Measurements from ENCODE around the gene SPSB3. TPM values are rescaled to one million over a fixed set of nuclear protein-coding genes. Genes with fewer than 3 reads are reported as not detected.

Gene SPSB3
- total RNA-seq, 4 donors from 2014 or later = 14.7 to 102 (median 64.5) TPM

DNA sequence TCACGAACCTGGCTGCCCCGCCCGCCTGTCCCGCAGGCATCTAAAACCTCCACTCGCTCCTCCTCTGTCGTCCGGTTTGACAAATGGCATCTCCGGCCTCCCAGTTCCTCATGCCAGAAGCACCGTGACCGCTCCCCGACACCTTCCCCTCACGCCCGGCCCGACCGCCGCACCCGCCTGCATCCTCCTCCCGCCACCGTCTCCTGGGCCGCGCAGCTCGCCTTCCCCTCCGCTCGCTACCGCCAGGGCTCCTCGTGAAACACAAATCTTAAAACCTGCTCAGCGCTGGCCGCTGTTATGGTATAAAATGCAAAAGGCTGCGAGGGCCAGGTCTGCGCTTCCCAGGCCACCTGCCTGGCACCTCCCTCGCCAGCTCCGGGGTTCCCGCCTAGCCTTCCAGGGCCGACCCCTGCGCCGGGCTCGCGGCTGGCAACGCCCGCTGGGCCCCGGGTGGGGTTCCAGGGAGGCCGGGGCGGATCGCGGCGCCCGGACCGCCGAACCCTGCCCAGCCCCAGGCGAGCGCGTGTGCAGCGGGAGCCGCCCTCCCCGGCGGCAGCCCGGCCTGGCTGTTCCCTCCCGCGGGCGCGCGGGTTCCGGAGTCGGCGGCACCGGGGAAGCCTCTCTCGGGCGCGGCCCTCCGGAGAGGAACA, 488 bp downstream of the SPSB3 start:
- TF ChIP-seq, protein P1, sequence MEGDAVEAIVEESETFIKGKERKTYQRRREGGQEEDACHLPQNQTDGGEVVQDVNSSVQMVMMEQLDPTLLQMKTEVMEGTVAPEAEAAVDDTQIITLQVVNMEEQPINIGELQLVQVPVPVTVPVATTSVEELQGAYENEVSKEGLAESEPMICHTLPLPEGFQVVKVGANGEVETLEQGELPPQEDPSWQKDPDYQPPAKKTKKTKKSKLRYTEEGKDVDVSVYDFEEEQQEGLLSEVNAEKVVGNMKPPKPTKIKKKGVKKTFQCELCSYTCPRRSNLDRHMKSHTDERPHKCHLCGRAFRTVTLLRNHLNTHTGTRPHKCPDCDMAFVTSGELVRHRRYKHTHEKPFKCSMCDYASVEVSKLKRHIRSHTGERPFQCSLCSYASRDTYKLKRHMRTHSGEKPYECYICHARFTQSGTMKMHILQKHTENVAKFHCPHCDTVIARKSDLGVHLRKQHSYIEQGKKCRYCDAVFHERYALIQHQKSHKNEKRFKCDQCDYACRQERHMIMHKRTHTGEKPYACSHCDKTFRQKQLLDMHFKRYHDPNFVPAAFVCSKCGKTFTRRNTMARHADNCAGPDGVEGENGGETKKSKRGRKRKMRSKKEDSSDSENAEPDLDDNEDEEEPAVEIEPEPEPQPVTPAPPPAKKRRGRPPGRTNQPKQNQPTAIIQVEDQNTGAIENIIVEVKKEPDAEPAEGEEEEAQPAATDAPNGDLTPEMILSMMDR (IDR thresholded peaks at IDR 0.05; ENCODE audit: low read depth) = no peak

DNA sequence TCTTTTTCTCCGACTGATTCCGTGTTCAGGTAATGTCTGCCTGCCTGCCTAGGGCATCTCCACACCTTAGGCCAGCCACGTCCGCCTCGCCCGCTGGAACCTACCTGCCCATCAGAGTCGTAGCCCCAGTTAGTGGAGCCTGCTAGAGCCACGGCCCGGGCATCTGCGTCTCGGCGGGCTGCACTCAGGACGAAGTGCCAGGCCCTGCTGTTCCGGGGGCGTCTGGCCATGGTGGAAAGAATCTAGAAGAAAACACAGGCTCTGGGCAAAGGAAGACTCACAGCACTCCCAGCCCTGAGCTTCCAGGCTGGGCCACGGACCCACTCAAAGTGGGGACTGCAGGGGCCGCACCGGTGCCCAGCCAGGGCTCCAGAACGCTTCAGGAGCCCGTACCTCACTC, 1.1 kb downstream of the SPSB3 start:
- TF ChIP-seq, protein P1 (IDR thresholded peaks at IDR 0.05; ENCODE audit: low read depth) = no peak

DNA sequence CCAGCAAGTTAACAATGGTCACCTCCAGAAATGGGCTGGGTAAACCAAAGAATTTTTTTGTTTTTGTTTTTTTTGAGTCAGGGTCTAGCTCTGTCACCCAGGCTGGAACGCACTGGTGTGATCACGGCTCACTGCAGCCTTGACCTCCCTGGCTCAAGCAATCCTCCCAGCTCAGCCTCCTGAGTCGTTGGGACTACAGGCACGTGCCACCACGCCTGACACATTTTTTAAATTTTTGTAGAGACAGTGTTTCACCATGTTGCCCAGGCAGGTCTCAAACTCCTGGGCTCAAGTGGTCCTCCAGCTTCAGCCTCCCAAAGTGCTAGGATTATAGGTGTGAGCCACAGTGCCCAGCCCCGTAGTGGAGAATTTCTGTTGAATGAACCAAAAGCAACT, 1.7 kb downstream of the SPSB3 start:
- TF ChIP-seq, protein P1 (IDR thresholded peaks at IDR 0.05; ENCODE audit: low read depth) = no peak

DNA sequence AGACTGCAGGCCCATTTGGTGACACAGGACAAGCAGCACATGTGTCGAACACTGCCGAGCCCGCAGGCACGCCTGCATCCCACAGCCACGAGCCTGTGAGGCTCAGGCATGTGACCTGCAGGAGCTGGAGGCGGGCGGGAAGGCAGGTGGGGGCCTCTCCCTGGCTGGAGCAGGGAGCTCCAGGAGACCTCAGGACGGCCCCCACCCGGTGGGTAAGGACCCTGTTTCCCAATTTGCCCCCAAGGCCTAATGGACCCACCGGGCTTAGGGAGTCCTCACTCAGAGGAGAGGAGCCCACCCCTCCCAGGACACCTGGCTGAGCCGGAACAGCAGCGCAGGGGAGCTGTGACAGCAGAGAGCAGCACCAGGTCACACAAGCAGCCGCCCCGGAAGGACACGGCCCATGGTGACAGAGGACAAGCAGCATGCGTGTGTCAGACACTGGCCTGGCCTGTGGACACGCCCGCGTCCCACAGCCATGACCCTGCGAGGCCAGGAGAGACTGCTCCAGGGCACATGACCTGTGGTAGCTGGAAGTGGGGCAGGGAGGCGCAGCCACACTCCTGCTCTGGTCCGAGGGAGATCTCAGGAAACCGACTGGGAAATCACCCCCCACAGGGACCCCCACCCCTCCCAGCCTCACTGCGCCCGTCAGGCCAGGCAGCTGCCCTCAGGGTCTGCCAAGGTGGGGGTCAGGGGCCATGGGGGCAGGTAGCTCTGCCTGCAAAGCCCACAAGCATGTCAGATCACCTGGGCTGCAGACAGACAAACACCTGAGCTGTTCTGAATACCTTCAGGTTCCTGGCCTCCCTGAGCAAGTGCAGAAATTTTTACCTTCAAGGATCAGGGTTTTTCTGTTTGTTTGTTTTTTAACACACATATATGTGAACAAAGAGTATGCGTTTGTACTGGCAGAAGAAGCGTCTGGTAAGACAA, 2.4 kb downstream of the SPSB3 start:
- TF ChIP-seq, protein P1 (IDR thresholded peaks at IDR 0.05; ENCODE audit: low read depth) = no peak

DNA sequence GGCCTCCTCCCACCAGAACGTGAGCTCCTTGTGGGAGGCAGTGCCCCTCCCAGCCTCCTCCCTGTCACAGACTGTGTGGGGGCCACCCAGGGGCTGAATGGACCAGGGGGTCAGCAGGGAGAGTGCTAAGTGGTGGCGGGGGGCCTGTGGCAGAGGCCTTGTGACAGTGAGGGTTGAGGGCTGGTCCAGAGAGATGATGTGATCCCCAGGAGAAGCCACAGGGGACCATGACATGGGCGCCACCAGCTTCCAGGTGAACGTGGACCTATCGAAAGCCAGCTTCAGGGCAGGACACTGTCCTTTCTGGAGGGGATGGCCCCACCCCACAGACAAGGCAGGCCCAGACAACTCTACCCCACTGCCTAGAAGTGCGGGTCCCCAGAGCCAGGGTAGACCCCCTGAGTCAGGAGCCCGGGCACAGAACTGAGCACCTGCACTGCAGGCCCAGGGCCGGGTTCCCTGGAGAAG, 3.1 kb downstream of the SPSB3 start:
- TF ChIP-seq, protein P1 (IDR thresholded peaks at IDR 0.05; ENCODE audit: low read depth) = no peak

DNA sequence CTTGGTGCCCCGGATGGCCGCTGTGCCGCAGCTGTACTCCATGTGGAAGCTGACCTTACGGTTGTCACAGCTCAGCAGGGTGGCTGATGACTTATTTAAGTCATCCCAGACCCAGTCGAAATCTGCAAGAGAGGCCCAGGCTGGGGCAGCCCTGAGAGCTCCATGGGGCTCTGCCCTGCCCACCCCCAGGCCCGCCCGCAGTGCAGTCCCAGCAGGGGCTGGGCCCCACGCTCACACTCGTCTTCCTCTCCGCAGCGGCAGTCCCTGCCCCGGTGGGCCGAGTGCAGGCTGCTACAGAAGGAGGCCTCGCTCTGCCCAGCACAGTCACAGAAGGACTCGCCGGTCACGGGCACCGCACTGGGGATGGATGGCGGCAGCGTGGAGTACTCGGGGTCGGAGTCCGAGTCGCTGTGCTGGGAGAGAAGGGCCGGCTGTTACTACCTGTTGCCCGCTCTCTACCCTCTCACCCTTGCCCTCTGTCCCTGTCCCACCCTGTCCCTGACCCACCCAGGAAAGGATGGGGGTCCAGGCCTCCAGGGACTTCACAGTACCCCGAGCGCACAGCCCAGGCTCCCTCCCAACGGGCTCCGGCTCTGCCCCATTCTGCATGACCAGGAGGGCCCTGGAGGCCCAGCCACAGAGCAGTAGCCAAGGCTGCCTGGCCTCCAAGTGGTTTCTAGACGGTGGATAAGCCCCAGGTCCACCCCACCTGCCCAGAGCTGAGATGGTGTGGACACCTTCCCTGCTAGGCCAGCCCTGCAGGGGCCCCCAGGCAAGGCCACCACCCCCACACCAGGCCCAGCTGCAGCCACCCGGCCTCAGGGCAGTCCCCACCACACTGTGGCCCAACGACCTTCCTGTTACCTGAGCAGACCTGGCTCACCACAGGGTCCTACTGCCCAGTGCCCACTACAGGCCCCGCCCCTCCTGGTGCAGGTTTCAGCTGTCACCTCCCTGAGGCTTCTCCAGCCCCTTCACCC, 3.9 kb downstream of the SPSB3 start:
- TF ChIP-seq, protein P1 (IDR thresholded peaks at IDR 0.05; ENCODE audit: low read depth) = no peak
